Osteoblast (primary cell): ENCODE measurements around the gene ADGRG3. TPM values are rescaled to one million over a fixed set of nuclear protein-coding genes. Genes with fewer than 3 reads are reported as not detected.

Source experiments
- DNase-seq: peaks from one replicate; pipeline ENCODE4 v3.0.0; 2011; ENCODE audit warnings: low spot score, mixed read lengths; ENCODE audit not compliant: insufficient read length; ENCODE audit errors: missing footprints
- H2AFZ ChIP-seq: 2 replicates; pipeline ENCODE4 v1.6.0; 2011; ENCODE audit warnings: mild to moderate bottlenecking, low read length
- H3K27ac ChIP-seq: 2 replicates; pipeline ENCODE4 v1.5.1; 2011; ENCODE audit warnings: mild to moderate bottlenecking, low read depth, low read length, moderate library complexity
- H3K27me3 ChIP-seq: 2 replicates; pipeline ENCODE4 v1.6.0; 2012; ENCODE audit warnings: mild to moderate bottlenecking, control low read depth, inconsistent platforms, low read length, moderate library complexity; ENCODE audit not compliant: insufficient read depth
- H3K36me3 ChIP-seq: 2 replicates; pipeline ENCODE4 v1.5.1; 2011; ENCODE audit warnings: mild to moderate bottlenecking, low read length, control low read depth, moderate library complexity; ENCODE audit not compliant: insufficient read depth
- H3K4me1 ChIP-seq: 2 replicates; pipeline ENCODE4 v1.5.1; 2011; ENCODE audit warnings: mild to moderate bottlenecking, low read length, control low read depth, moderate library complexity; ENCODE audit not compliant: insufficient read depth
- H3K4me2 ChIP-seq: 2 replicates; pipeline ENCODE4 v1.6.0; 2011; ENCODE audit warnings: mild to moderate bottlenecking, low read length; ENCODE audit not compliant: insufficient read depth
- H3K4me3 ChIP-seq: fragments of 200-600 bp; sonication (generic); 3 replicates; pipeline ENCODE4 v1.5.1; 2012; ENCODE audit warnings: mild to moderate bottlenecking, low read length, inconsistent platforms; ENCODE audit not compliant: insufficient read depth
- H3K79me2 ChIP-seq: 2 replicates; pipeline ENCODE4 v1.6.0; 2012; ENCODE audit warnings: mild to moderate bottlenecking, low read length, control low read depth, inconsistent platforms; ENCODE audit not compliant: insufficient read depth
- H3K9me3 ChIP-seq: 2 replicates; pipeline ENCODE4 v1.5.1; 2011; ENCODE audit warnings: low read depth, low read length, control low read depth
- H4K20me1 ChIP-seq: 2 replicates; pipeline ENCODE4 v1.6.0; 2012; ENCODE audit warnings: mild to moderate bottlenecking, low read length, control low read depth; ENCODE audit not compliant: insufficient read depth
- total RNA-seq: library from RNA; depleted of rRNA; stranded (reverse); fragments of >200 nt; gene quantifications from 2 replicates; pipeline ENCODE4 v1.2.3, GENCODE V29; 2012
- TF ChIP-seq, protein P1 (sequence below): IDR thresholded peaks from 2 replicates; pipeline ENCODE4 v1.5.1; 2011; ENCODE audit warnings: mild to moderate bottlenecking, low read depth, low read length, moderate library complexity; ENCODE audit errors: extremely low read depth

Gene ADGRG3
- total RNA-seq, 1 donor = not detected

DNA sequence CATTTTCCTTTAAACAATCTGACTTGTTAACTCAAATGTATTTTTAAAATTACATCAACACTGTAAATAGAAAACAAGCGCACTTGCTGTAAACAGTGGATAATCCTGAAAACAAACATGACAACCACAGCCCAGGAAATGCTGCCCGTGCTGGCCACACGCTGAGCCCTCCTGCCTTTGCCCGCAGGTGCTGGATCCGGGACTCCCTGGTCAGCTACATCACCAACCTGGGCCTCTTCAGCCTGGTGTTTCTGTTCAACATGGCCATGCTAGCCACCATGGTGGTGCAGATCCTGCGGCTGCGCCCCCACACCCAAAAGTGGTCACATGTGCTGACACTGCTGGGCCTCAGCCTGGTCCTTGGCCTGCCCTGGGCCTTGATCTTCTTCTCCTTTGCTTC, 6.6 kb upstream of the ADGRG3 start:
- Histone ChIP-seq H2AFZ (no peak overlapping the region), H3K4me3 (no peak overlapping the region)
- TF ChIP-seq, protein P1, sequence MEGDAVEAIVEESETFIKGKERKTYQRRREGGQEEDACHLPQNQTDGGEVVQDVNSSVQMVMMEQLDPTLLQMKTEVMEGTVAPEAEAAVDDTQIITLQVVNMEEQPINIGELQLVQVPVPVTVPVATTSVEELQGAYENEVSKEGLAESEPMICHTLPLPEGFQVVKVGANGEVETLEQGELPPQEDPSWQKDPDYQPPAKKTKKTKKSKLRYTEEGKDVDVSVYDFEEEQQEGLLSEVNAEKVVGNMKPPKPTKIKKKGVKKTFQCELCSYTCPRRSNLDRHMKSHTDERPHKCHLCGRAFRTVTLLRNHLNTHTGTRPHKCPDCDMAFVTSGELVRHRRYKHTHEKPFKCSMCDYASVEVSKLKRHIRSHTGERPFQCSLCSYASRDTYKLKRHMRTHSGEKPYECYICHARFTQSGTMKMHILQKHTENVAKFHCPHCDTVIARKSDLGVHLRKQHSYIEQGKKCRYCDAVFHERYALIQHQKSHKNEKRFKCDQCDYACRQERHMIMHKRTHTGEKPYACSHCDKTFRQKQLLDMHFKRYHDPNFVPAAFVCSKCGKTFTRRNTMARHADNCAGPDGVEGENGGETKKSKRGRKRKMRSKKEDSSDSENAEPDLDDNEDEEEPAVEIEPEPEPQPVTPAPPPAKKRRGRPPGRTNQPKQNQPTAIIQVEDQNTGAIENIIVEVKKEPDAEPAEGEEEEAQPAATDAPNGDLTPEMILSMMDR = no peak

DNA sequence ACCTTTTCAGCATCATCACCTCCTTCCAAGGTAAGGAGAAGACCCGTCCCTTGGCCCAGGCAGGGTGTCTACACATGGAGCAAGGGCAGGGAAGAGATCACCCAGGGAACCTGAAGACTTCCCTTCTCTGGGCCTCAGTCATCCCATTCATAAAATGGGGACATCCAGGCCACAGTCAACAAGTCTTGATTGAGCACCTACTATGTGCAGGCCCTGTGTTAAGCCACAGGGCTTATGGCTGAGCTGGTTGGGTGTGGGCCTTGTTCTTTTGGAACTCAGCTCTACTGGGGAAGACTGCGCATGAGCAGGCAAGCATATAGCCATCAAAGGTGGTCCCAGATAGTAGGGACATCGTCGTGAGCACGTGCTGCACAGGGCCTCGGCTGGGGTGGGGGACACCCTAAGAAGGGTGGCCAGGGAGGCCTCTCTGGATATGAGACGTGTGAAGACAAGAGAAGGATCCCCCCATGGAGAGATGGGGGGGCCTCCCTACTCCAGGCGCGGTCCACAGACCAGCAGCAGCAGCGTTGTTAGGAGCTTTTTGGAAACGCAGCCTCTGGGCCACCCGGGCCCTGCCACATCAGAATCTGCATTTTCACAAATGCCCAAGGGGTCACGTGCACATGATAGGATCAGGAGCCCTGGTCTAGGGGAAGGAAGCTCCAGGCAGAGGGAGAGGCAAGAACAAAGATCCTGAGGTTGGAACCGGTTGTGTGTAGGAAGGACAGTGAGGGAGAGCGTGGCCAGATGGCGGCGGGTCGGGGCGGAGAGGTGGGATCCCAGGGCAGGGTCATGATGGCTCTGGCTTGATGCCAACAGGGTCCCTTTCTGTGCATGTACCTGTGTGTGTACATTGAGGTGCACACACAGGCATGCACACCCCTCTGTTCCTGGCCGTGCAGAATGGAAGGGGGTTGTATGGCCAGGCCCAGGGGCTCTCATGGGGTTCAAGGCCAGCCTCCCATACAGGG, 5.9 kb upstream of the ADGRG3 start:
- TF ChIP-seq, protein P1 = no peak
- H2AFZ ChIP-seq = no peak overlapping the region
- no peak overlapping the region for H3K4me3 ChIP-seq
- no peaks in the 10 kb centered on the region for H3K79me2 ChIP-seq
- no peaks in the 10 kb centered on the region for H4K20me1 ChIP-seq
- no peaks in the 10 kb centered on the region for H3K4me1 ChIP-seq
- H3K4me2 ChIP-seq = no peak overlapping the region
- no peaks in the 10 kb centered on the region for H3K27me3 ChIP-seq
- H3K9me3 ChIP-seq = no peaks in the 10 kb centered on the region
- no peaks in the 10 kb centered on the region for H3K36me3 ChIP-seq
- peak; percentile 76 for DNase-seq
- no peak overlapping the region for H3K27ac ChIP-seq

More for the DNA sequence above, 6.6 kb upstream of the ADGRG3 start:
- Histone ChIP-seq H3K4me2 (no peak overlapping the region), H4K20me1 (no peaks in the 10 kb centered on the region), H3K9me3 (no peaks in the 10 kb centered on the region), H3K27ac (no peak overlapping the region), H3K27me3 (no peaks in the 10 kb centered on the region), H3K79me2 (no peaks in the 10 kb centered on the region), H3K36me3 (no peaks in the 10 kb centered on the region), H3K4me1 (no peaks in the 10 kb centered on the region)
- peak; percentile 68 for DNase-seq

DNA sequence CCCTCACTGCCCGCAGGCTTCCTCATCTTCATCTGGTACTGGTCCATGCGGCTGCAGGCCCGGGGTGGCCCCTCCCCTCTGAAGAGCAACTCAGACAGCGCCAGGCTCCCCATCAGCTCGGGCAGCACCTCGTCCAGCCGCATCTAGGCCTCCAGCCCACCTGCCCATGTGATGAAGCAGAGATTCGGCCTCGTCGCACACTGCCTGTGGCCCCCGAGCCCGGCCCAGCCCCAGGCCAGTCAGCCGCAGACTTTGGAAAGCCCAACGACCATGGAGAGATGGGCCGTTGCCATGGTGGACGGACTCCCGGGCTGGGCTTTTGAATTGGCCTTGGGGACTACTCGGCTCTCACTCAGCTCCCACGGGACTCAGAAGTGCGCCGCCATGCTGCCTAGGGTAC, 4.7 kb upstream of the ADGRG3 start:
- no peaks in the 10 kb centered on the region for H3K36me3 ChIP-seq
- H3K27me3 ChIP-seq = no peaks in the 10 kb centered on the region
- no peak overlapping the region for H2AFZ ChIP-seq
- H3K9me3 ChIP-seq = no peaks in the 10 kb centered on the region
- H3K79me2 ChIP-seq = no peaks in the 10 kb centered on the region
- no peak overlapping the region for H3K27ac ChIP-seq
- H3K4me1 ChIP-seq = no peaks in the 10 kb centered on the region
- peak; percentile 58 for DNase-seq
- TF ChIP-seq, protein P1 = no peak
- no peaks in the 10 kb centered on the region for H4K20me1 ChIP-seq
- no peak overlapping the region for H3K4me2 ChIP-seq
- no peak overlapping the region for H3K4me3 ChIP-seq

DNA sequence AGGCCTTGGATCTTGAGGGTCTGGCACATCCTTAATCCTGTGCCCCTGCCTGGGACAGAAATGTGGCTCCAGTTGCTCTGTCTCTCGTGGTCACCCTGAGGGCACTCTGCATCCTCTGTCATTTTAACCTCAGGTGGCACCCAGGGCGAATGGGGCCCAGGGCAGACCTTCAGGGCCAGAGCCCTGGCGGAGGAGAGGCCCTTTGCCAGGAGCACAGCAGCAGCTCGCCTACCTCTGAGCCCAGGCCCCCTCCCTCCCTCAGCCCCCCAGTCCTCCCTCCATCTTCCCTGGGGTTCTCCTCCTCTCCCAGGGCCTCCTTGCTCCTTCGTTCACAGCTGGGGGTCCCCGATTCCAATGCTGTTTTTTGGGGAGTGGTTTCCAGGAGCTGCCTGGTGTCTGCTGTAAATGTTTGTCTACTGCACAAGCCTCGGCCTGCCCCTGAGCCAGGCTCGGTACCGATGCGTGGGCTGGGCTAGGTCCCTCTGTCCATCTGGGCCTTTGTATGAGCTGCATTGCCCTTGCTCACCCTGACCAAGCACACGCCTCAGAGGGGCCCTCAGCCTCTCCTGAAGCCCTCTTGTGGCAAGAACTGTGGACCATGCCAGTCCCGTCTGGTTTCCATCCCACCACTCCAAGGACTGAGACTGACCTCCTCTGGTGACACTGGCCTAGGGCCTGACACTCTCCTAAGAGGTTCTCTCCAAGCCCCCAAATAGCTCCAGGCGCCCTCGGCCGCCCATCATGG, 4.0 kb upstream of the ADGRG3 start:
- no peaks in the 10 kb centered on the region for H3K27me3 ChIP-seq
- no peak overlapping the region for H3K4me2 ChIP-seq
- H3K9me3 ChIP-seq = no peaks in the 10 kb centered on the region
- H4K20me1 ChIP-seq = no peaks in the 10 kb centered on the region
- H2AFZ ChIP-seq = no peak overlapping the region
- no peak overlapping the region for H3K27ac ChIP-seq
- H3K79me2 ChIP-seq = no peaks in the 10 kb centered on the region
- H3K4me3 ChIP-seq = no peak overlapping the region
- no peaks in the 10 kb centered on the region for H3K36me3 ChIP-seq
- peak; percentile 72 for DNase-seq
- H3K4me1 ChIP-seq = no peaks in the 10 kb centered on the region
- TF ChIP-seq, protein P1 = peak; percentile 14
